HG02798 (cell line): ENCODE results near the gene GLT8D1.
A peak's percentile ranks its signal among the peaks of the same experiment; 100 is the strongest.
"Not testable (repeated sequence)": the region's sequence is repeated elsewhere in the genome, so short reads cannot be mapped to it uniquely, and the experiment has no call there.

ENCODE experiments used
- ATAC-seq: cut with Tn5 transposase; IDR thresholded peaks from one replicate; pipeline ENCODE4 v1.9.1; 2021; ENCODE audit warnings: mild to moderate bottlenecking; ENCODE audit not compliant: unreplicated experiment, poor library complexity

Gene GLT8D1

DNA sequence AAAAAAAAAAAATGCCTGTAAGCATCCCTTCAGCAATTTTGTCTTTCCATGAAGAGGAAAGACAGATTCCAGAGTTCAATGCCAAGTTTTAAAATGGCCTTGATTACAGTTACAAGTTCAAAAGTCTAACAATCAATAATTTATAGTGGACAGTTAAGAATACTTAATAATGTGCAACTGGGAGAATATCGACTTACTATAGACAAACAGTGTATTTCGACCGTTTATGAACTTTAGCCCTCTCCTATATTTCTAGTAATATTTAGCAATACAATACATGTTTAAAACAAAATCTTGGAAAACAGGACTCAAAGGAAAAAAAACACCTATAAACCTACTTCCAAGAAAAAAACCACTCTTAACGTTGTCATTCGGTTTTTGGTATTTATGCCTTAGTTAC is 21.4 kb downstream of the GLT8D1 start:
- ATAC-seq: no peak

DNA sequence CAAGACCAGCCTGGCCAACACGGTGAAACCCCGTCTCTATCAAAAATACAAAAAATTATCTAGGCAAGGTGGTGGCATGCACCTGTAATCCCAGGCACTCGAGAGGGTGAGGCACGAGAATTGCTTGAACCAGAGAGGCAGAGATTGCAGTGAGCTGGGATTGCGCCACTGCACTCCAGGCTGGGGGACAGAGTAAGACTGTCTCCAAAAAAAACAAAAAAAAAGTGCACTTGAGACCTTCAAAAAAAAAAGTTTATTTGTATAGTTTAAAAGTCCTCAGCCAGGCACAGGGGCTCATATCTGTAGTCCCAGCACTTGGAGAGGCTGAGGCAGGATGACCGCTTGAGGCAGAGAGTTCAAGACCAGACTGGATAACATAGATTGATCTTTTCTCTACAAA is 22.0 kb downstream of the GLT8D1 start:
- ATAC-seq: no peak

DNA sequence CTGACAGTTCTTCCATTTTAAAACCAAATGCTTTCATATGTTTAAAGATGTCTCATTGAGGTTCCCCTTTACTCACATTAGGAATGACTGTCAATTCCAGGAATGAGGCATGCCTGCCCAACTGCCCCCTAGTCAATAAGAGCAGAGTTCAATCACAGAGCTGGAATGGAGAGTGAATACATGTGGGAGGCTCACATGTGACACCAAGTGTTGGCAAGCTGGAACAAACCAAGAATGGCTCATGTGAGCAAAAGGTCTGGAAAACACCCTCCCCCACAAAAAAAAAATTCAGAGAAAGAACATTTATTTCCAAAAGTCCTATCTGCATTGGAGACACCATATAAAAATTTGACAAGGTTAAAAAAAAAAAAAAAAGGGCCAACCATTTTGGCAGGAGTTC is 23.6 kb downstream of the GLT8D1 start:
- ATAC-seq: no peak

DNA sequence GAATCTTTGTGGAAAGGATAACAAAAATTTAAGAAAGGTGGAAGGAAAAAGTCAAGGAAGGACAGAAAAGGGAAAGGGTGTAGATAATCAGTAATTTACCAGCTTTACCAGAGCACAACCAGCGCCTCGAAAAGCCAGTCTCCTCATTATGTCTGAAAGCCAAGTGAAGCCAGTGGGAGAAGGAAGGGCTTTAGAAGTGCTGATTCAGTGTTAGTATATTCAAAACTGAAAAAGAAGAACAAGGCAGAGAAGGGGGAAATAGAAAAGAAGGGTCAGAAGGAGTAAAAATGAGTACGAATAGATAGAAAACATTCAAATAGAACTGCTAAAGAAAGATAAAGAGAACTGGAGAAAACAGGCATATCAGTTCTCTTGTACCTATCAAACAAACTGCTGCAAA is 24.0 kb downstream of the GLT8D1 start:
- ATAC-seq: no peak

DNA sequence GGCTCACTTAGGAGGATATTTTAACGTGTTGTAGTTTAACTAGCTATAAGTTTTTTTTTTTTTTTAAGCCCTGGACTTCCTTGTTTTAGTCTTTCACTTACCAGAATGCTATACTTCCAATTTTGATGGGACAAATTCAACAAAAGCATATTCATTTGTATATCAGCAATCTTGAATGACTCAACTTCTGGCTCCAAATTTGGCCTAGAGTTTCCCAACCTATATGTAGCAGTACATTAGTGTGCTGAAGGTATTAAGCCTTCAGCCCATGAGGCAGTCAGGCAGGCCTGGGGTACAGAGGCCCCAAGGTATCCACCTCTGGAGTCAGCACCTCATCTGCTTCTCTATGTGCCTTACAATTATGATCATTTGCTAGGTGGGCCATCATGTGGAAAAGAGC is 25.8 kb downstream of the GLT8D1 start:
- no peak for ATAC-seq

DNA sequence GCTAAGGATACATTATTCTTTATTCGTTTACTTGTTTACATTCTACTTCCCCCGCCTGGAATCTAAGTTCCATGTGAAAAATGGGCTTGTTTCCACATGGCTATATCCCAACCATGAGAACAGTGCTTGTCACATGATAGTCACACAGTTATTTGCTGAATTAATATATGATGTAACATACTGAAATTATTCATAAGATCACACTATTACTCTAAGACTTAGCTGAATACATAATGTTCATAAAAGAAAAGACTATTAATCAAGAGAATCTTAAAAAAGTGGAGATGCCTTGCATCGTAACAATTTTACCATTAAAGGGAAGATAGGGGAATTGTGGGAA is 26.4 kb downstream of the GLT8D1 start:
- ATAC-seq: no peak

DNA sequence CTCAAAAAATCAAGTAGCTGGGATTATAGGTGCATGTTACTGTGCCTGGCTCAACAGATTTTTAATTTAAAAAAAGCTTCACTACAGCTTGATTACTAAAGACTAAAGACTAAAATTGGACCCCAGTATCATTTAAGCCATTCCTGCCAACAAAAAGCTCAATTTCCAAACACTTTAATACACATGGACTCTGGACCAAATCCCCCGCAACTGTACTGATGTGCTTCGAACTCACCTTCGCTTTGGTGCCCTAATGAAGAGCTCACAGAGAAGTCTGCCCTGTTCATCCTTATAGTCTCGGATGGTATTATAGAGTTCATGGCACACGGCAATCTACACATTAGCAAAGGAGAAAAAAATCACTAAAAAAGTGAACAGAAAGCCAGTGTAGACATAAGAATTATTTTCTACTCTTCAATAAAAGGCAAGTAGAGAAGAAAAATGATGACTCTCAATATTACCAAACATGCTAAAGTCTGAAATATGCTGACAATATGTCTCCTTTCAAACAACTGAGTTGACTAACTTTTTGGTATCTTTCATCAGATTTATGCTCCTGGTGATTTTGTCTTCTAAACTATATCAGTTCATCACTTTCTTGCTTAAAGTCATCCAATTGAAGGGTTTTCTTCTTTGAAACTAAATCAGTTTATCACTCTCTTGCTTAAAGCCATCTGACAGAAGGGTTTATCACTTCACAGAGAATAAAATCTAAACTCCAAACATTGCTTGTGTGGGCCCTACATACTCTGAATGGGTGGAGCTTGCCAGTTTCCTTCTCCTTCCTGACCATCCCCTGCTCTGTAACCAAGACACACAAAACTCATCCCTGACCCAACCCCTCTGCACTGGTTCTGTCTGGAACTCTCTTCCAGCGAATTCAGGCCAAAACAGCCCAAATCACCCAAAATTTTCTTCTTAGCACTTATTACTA is 27.1 kb downstream of the GLT8D1 start:
- no peak for ATAC-seq

DNA sequence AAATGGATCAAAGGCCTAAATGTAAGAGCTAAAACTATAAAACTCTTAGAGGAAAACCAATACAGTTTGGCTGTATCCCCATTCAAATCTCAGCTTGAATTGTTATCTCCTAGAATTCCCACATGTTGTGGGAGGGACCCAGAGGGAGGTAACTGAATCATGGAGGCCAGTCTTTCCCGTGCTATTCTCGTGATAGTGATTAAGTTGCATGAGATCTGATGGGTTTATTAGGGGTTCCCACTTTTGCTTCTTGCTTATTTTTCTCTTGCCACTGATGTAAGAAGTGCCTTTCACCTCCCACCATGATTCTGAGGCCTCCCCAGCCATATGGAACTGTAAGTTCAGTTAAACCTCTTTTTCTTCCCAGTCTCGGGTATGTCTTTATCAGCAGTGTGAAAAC is 29.4 kb downstream of the GLT8D1 start:
- ATAC-seq: not testable (repeated sequence)

DNA sequence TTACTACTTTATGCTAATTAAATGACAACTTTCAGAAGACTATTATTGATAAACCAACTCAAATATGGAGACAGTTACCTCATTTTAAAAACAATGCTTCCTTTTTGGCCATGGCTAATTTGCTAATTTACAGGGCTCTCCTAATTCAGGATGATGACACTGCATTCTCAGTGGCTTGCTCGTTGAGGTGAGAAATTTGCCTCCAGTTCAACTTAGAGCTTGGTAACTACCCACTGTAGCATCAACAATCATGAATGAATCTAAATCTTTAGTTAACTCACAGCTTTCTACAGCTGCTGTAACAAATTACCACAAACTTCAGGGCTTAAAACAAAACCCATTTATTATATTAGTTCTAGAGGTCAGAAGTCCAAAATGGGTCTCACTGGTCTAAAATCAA is 33.9 kb downstream of the GLT8D1 start:
- ATAC-seq: no peak

DNA sequence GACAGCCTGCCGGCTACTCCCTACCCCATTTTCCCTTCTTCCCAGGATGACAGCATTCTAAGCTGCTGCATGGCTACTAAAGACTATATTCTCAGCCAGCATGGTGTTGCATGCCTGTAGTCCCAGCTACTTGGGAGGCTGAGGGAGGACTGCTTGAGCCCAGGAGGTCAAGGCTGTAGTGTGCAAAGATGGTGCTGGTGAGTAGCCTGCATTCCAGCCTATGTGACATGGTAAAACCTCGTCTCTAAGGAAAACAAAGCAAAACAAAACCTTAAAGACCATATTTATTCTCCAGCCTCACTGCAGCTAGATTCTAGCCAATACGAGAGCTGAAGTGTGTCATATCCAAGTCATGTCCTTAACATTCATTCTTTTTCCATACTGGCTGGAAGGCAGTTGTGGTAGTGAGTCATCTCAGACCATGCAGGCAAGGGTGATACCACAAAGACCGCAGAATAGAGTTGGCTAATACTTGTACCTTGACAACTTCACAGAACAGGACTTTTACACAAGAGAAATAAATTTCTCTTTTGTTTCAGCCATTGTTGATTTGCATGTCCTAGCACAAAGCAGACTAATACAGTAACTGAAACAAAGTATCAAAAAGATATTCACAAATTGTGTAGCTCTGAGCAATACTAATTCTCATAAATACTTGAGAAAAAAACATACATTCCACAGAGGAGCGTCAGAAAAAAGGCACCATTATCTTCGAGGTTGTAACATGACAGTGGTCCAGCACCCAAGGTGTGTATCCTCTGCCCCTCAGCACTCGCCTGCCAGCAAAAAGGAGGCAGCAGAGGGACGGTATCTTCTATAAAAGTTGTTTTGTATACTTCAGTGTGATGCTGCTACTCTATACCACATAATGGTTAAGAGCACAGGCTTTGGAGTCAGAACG is 34.7 kb downstream of the GLT8D1 start:
- peak; percentile 89 for ATAC-seq

DNA sequence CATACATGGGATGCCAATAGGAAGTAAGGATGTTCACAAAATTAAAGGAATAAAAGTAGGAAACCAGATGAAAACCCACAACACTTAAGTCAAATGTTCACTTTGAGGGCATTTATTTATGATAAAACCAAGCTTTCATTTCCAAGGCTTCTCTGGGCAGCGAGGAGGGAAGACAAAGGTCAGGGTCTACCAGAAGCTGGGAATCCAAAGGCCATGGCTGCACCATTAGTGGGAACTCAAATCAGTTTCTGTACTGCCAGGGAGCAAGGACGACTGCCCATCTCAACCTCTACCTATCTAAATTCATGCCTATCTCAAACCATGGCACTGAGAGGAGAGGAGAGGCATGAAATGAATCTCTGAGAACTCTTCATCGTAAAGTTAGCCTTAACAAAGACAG is 42.5 kb downstream of the GLT8D1 start:
- ATAC-seq: no peak

DNA sequence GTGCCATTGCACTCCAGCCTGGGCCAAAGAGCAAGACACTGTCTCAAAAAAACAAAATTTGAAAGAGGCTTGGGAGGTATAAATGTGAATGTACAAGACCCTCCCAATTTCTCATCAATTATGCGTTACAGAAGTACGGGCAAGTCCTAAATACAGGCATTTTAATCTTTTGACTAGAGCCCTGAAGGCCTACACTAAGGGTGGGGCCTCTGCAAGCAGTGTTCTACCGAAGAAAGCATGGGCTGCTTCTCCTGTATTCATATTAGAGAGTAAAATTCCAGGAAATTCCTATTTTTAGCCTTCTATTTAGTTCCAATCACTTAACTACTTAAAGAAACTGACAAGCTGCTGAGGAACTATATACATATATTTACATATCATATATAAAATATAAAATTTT is 45.5 kb downstream of the GLT8D1 start:
- ATAC-seq: no peak

DNA sequence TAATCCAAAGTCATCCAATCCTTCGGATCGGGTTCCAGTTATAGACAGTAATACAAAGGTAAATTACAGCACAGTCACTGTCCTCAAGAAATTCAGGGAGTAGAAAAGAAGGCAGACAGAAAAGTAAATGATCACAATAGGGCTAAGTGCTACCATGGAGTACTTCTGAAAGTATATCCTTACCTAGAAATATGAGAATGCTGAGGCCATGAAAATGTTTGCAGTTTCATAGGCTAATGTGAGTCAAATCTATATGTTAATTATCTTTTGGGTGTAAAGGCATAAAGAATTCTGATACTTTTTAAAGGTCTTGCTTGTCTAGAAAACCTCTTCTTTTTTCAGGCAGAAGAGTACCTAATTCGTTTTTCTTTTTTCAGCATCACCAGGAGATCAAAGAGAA is 49.7 kb downstream of the GLT8D1 start:
- no peak for ATAC-seq

DNA sequence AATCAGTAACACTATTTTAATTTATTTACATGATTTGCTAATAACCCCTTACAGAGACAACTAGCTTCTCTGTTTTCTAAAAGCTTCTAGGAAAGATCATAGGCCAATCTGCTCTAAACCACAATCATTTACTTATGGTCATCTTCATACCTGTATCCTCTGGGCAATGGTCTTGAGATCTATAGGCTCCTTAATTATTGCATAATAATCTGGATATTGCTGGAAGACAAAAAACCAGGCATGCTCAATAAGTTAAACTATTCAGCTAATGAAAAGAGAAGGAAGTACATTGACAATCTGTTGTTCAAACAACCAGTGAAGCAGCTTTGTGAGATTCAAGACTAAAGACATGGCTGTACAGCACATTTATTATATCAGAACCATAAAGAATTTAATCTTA is 54.0 kb downstream of the GLT8D1 start:
- no peak for ATAC-seq

DNA sequence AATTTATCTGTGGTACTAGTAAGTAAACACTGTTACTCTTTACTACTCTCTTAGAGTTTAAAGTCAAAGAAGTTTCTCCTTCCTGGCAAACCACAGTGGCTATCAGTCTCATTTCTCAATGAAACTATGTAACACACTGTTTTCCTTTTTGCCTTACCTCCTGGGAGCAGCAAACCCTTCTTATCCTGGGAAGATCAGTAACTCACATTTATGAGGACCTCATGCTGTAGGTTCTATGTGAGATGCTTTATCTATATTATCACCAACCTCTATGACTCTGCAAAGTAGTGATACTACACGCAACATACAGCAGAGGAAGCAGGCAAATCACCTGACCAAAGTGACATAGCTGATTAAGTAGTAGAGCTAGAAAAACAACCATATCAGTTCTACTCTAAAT is 55.2 kb downstream of the GLT8D1 start:
- ATAC-seq: no peak

DNA sequence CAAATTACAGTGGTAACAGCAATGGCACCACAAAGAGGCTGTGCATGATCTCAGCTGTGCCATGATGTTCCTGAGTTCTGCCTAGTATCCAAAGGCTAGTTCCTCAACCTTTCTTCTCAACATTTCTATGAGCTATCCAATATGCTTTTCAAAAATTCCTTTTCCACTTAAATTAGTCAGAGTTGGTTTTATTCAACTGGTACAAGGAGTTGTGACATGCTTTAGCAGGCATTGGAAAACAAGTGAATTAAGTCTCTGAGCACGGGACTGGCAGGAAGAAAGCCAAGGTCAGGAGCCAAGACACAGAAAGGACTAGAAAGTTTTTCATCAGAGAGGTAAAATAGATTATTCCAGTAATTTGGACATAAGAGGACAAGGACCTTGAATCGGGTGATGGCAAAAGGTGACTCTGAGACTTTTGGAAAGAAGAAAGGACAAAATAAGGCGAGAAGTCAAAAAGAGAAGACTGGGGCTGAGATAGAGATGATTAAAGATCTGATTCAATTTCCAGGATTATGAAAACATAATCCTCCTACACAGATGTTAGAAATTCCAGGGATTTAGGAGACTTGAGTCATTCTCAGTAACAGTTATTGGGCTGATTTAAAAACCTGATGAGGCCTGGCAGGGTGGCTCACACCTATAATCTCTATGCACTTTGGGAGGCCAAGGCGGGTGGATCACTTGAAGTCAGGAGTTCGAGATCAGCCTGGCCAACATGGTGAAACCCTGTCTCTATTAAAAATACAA is 56.0 kb downstream of the GLT8D1 start:
- no peak for ATAC-seq

DNA sequence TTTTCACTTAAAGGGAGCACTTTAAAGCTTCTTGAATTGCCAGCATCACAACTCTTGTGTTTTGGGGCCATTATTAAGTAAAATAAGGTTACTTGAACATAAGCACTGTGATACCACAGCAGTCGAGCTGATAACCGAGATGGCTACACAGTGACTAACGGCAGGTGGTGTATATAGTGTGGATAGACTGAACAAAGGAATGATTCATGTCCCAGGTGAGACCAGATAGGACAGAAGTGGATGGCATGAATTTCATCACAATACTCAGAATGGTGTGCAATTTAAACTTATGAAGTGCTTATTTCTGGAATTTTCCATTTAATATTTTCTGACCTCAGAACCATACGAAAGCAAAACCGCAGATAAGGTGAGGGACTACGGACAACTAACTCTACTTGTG is 60.0 kb downstream of the GLT8D1 start:
- ATAC-seq: no peak
